Measurements from ENCODE around the gene KCNK7. TPM values are rescaled to one million over a fixed set of nuclear protein-coding genes. Genes with fewer than 3 reads are reported as not detected.

The KCNK7 gene
- total RNA-seq, 2 experiments from 2014 or later: 0.34 to 0.46 TPM

- POLR2A ChIA-PET: interaction anchor here (0.8 to 1.0 kb wide), 2 partner anchors 8 to 44 kb away, joined by 3 to 4 read pairs; partner anchors contain the start of gene EHBP1L1
- CTCF ChIA-PET: interaction anchor here (0.9 to 1.2 kb wide), 3 partner anchors 10 to 43 kb away, joined by 3 to 4 read pairs (median 4); no protein-coding TSS in a partner anchor
Measured at GRCh38 chr11:65584106-65584505, 11.5 kb downstream of the KCNK7 start.

GRCh38 chr11:65583589-65583988, 12.0 kb downstream of the KCNK7 start:
- ChIA-PET POLR2A (interaction anchor here (0.8 to 1.0 kb wide), 2 partner anchors 8 to 43 kb away, joined by 3 to 4 read pairs; partner anchors contain the start of gene EHBP1L1), CTCF (interaction anchor here (0.9 to 1.1 kb wide), 2 partner anchors 10 to 11 kb away, joined by 3 to 4 read pairs; no protein-coding TSS in a partner anchor)

GRCh38 chr11:65581928-65582327, 13.7 kb downstream of the KCNK7 start:
- POLR2A ChIA-PET: interaction anchor here (1.2 kb wide), 1 partner anchor 73 kb away, joined by 3 read pairs; no protein-coding TSS in a partner anchor
- CTCF ChIA-PET: interaction anchor here (1.0 to 1.8 kb wide), 3 partner anchors 12 to 41 kb away, joined by 3 to 5 read pairs (median 4); no protein-coding TSS in a partner anchor

- CTCF ChIA-PET: interaction anchor here (0.6 to 6.9 kb wide), 3 partner anchors 8 to 40 kb away, joined by 3 to 81 read pairs (median 4); no protein-coding TSS in a partner anchor
- POLR2A ChIA-PET: no interaction called here
Measured at GRCh38 chr11:65580756-65581155, 14.8 kb downstream of the KCNK7 start.

GRCh38 chr11:65580031-65580692, 15.4 kb downstream of the KCNK7 start:
- ChIA-PET CTCF (interaction anchor here (1.0 to 6.9 kb wide), 3 partner anchors 8 to 40 kb away, joined by 3 to 81 read pairs (median 3); no protein-coding TSS in a partner anchor), POLR2A (no interaction called here)

GRCh38 chr11:65579291-65579690, 16.3 kb downstream of the KCNK7 start:
- POLR2A ChIA-PET: interaction anchor here (0.6 kb wide), 1 partner anchor 277 kb away, joined by 4 read pairs; no protein-coding TSS in a partner anchor

DNA sequence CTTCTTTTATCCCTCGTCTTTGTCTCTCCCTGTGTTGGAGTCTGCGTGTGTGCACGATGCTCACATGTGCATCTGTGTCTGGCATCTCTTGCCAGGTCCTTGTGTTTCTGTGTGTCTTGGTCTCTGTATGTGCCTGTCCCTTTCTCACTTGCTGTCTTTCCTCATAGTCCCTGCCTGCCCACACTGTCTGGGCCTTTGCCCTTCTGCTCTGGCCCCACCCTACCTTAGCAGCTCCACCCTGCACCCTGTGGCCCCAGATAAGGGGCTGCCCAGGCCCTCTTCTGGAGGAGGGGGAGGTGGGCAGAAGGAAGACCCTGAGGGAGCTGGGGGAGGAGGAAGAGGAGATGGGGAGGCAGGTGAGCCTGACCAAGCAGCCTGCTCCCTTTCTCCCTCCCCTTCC, 16.9 kb downstream of the KCNK7 start:
- CTCF ChIA-PET: interaction anchor here (0.7 to 6.9 kb wide), 3 partner anchors 10 to 53 kb away, joined by 3 to 81 read pairs (median 3); no protein-coding TSS in a partner anchor
- POLR2A ChIA-PET: interaction anchor here (0.6 to 4.0 kb wide), 2 partner anchors 8 to 277 kb away, joined by 4 to 46 read pairs; no protein-coding TSS in a partner anchor

More at GRCh38 chr11:65579291-65579690, 16.3 kb downstream of the KCNK7 start:
- CTCF ChIA-PET: interaction anchor here (0.7 to 6.9 kb wide), 4 partner anchors 9 to 54 kb away, joined by 3 to 81 read pairs (median 3); no protein-coding TSS in a partner anchor

- CTCF ChIA-PET: interaction anchor here (1.0 to 6.9 kb wide), 3 partner anchors 10 to 19 kb away, joined by 3 to 81 read pairs (median 20); no protein-coding TSS in a partner anchor
- POLR2A ChIA-PET: interaction anchor here (4.0 kb wide), 1 partner anchor 9 kb away, joined by 46 read pairs; no protein-coding TSS in a partner anchor
Measured at GRCh38 chr11:65578134-65578533, 17.5 kb downstream of the KCNK7 start.

GRCh38 chr11:65577756-65578109, 17.9 kb downstream of the KCNK7 start:
- CTCF ChIA-PET: interaction anchor here (1.8 to 6.9 kb wide), 4 partner anchors 11 to 48 kb away, joined by 8 to 81 read pairs (median 17); partner anchors contain the start of genes MAP3K11 and PCNX3
- POLR2A ChIA-PET: interaction anchor here (0.6 to 4.0 kb wide), 2 partner anchors 9 to 281 kb away, joined by 3 to 46 read pairs; no protein-coding TSS in a partner anchor

- POLR2A ChIA-PET: interaction anchor here (0.5 to 4.0 kb wide), 7 partner anchors 10 to 281 kb away, joined by 3 to 46 read pairs (median 3); partner anchors contain the start of gene PCNX3
Measured at GRCh38 chr11:65576867-65577755, 18.5 kb downstream of the KCNK7 start.

GRCh38 chr11:65576232-65576866, 19.3 kb downstream of the KCNK7 start:
- POLR2A ChIA-PET: interaction anchor here (0.6 to 4.0 kb wide), 9 partner anchors 7 to 81 kb away, joined by 3 to 46 read pairs (median 3); partner anchors contain the start of gene PCNX3
- CTCF ChIA-PET: interaction anchor here (0.7 to 6.9 kb wide), 7 partner anchors 12 to 49 kb away, joined by 3 to 81 read pairs (median 8); partner anchors contain the start of genes MAP3K11 and PCNX3

More at GRCh38 chr11:65576867-65577755, 18.5 kb downstream of the KCNK7 start:
- CTCF ChIA-PET: interaction anchor here (0.7 to 6.9 kb wide), 6 partner anchors 11 to 49 kb away, joined by 3 to 81 read pairs (median 11); partner anchors contain the start of genes MAP3K11 and PCNX3

DNA sequence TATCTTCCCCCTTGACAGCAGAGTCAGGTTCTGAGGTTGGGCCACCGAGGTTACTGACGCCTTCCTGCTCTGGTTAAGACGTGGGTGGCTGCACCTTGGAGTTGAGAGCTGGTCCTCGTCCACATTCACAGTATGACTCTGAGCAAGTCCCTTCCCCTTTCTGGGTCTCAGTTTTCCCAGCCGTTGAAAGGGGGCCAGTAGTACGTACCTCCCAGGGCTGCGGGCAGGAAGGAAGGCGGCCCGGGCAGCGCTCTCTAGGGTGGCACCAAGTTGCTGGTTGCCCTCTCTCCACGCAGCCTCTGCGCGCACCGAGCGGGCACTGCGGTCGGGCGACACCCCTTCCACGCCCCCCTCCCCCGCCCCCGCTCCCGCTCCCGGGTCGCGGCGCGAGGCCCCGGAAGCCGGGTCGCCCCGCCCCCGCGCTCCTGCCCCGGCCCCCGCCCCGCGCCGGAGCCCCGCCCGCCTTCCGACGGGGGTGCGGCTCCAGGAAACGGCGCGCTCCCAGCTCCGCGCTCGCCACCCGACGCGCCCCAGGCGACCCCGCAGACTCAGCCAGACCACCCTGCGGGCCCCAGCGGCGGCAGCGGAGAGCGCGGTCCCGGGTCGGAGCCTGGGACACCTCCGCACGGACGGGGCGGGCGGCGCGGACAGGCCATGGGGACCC, 19.9 kb downstream of the KCNK7 start, which contains the start of gene EHBP1L1:
EHBP1L1 (plus strand) TSS at position 486 of the 664 bp plus-strand sequence. CDS start 250 bp downstream, outside the sequence.
- POLR2A ChIA-PET: interaction anchor here (0.6 to 4.0 kb wide), 11 partner anchors 8 to 80 kb away, joined by 3 to 46 read pairs (median 3); partner anchors contain the start of gene PCNX3
- CTCF ChIA-PET: interaction anchor here (0.5 to 6.9 kb wide), 8 partner anchors 13 to 1638 kb away, joined by 3 to 81 read pairs (median 6); partner anchors contain the start of genes MAP3K11 and PCNX3

GRCh38 chr11:65574811-65575567, 20.6 kb downstream of the KCNK7 start:
- CTCF ChIA-PET: interaction anchor here (0.8 to 6.9 kb wide), 5 partner anchors 13 to 73 kb away, joined by 3 to 81 read pairs (median 14); partner anchors contain the start of genes MAP3K11 and PCNX3
- POLR2A ChIA-PET: interaction anchor here (0.7 to 4.0 kb wide), 8 partner anchors 9 to 40 kb away, joined by 3 to 46 read pairs (median 4); partner anchors contain the start of gene PCNX3

DNA sequence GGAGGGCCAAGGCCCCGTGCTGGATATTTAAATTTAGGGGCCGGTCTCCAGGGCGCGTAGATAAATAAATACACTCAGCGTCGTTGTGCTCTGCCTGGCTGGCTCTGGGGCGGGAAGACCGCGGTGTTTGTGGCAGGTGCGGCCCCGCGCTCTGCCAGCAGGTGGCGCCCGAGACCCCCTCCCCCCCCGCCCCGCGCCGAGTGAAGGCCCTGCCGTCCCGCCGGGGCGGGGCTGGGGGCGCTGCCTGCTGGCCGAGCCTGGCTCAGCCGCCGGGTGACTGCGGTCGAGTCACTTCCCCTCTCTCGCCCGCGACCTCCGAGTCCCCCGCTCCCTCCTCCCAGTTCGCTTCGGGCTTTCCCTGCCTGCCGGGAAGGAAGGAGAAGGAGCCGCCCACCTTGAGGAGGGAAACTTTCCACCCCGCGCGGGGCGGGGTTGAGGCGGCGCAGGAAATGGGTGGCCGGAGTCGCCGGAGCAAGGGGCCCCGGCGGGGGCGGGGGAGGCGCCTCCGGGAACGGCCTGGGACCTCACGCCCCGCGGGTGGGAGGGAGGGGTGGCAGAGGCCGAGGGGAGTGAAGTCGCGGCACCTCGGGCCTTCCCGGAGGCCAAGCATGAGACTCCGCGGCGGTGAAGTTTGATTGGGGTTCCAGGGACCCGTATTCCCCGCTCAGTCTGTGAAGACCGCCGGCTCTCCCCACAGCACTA, 21.3 kb downstream of the KCNK7 start:
- ChIA-PET POLR2A (interaction anchor here (1.1 kb wide), 1 partner anchor 19 kb away, joined by 3 read pairs; no protein-coding TSS in a partner anchor), CTCF (interaction anchor here (0.8 to 6.9 kb wide), 10 partner anchors 10 to 43 kb away, joined by 3 to 81 read pairs (median 6); partner anchors contain the start of gene KCNK7)

GRCh38 chr11:65573391-65574079, 22.1 kb downstream of the KCNK7 start:
- POLR2A ChIA-PET: interaction anchor here (0.6 to 2.8 kb wide), 8 partner anchors 15 to 286 kb away, joined by 3 to 14 read pairs (median 6); partner anchors contain the start of genes MAP3K11 and MUS81

More at GRCh38 chr11:65573391-65574079, 22.1 kb downstream of the KCNK7 start:
- CTCF ChIA-PET: interaction anchor here (0.5 to 4.6 kb wide), 16 partner anchors 9 to 102 kb away, joined by 3 to 56 read pairs (median 4); partner anchors contain the start of genes KCNK7 and PCNX3

Data from activated CD8-positive, alpha-beta memory T cell treated with anti-CD3 and anti-CD28 coated beads for 36 hours (primary cell).